Mesothelial cell of epicardium (in vitro differentiated cells): Measurements from ENCODE around the gene FLVCR2. TPM values are rescaled to one million over a fixed set of nuclear protein-coding genes. Genes with fewer than 3 reads are reported as not detected.

Experiments used
- DNase-seq, 2 experiments: peaks; one replicate each; pipeline ENCODE4 v3.0.0; 2021; ENCODE audit warnings: low spot score in 2 of 2; ENCODE audit not compliant: unreplicated experiment in 2 of 2
- H3K27ac Mint-ChIP-seq: 2 replicates; pipeline ENCODE4 v1.8.0; 2021; ENCODE audit warnings: mixed read lengths
- H3K27me3 Mint-ChIP-seq: 2 replicates; pipeline ENCODE4 v1.8.0; 2021; ENCODE audit warnings: low read depth, mixed read lengths
- H3K36me3 Mint-ChIP-seq: 2 replicates; pipeline ENCODE4 v1.8.0; 2021; ENCODE audit warnings: mixed read lengths
- H3K4me1 Mint-ChIP-seq: 2 replicates; pipeline ENCODE4 v1.8.0; 2021; ENCODE audit warnings: mixed read lengths
- H3K4me3 Mint-ChIP-seq: 2 replicates; pipeline ENCODE4 v1.8.0; 2021; ENCODE audit warnings: mild to moderate bottlenecking, moderate library complexity, mixed read lengths
- H3K9me3 Mint-ChIP-seq: 2 replicates; pipeline ENCODE4 v1.8.0; 2021; ENCODE audit warnings: mixed read lengths
- CTCF ChIP-seq: fragments of 200-600 bp; sonication (generic); IDR thresholded peaks from one replicate; pipeline ENCODE4 v1.5.0; 2021; ENCODE audit warnings: antibody characterized with exemption; ENCODE audit not compliant: unreplicated experiment
- total RNA-seq: library from RNA; stranded (reverse); gene quantifications from 3 replicates; pipeline ENCODE4 v1.2.1, GENCODE V29; 2021

Gene FLVCR2
- total RNA-seq, 1 donor from 2014 or later, result 3.0 TPM

DNA sequence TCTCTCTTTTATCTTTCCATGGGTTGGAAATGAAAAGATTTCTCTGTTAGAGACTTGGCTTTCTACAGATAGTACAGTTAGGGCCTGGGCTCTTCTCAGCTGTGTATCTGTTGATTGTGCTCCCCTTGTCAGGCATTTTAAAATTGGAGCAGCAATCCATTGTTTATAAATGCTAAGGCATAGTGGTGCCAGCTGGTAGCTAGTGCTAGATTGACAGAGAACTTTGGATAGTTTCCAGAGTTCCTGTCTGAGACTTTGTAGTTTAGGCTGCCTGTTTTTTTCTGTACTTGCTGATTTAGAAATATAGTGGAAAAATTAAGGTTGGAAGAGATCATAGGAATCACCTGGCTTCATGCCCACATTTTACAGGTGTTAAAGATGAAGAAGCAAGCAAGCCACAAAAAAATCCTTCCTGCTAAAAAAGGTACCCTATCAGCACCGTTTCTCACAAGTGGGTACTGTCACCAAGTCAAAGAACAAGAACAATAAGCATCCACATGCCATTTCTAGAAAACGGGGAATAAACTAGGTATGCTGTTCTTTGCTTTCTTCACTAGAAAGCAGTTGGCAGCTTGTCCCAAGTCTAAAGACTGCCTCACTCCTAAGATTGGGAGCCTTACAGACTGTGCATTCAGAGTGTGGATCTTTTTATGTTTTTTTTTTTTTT is 88.8 kb downstream of the FLVCR2 start:
- TF ChIP-seq CTCF, result no peak
- H3K27ac Mint-ChIP-seq, result no peak overlapping the region
- H3K27me3 Mint-ChIP-seq, result no peaks in the 10 kb centered on the region
- peaks cover 4% of the 10 kb centered on the region for H3K4me1 Mint-ChIP-seq
- H3K4me3 Mint-ChIP-seq, result no peak overlapping the region
- H3K9me3 Mint-ChIP-seq, result peaks cover 9% of the 10 kb centered on the region
- no peak for DNase-seq
- peaks cover 37% of the 10 kb centered on the region for H3K36me3 Mint-ChIP-seq

GRCh38 chr14:75672605-75673192 is 94.3 kb downstream of the FLVCR2 start:
- no peak overlapping the region for H3K4me3 Mint-ChIP-seq
- no peaks in the 10 kb centered on the region for H3K4me1 Mint-ChIP-seq
- peaks cover 16% of the 10 kb centered on the region for H3K9me3 Mint-ChIP-seq
- no peak overlapping the region for H3K27ac Mint-ChIP-seq
- no peak for TF ChIP-seq CTCF
- H3K36me3 Mint-ChIP-seq, result peaks cover 50% of the 10 kb centered on the region
- H3K27me3 Mint-ChIP-seq, result no peaks in the 10 kb centered on the region
- no peak for DNase-seq

DNA sequence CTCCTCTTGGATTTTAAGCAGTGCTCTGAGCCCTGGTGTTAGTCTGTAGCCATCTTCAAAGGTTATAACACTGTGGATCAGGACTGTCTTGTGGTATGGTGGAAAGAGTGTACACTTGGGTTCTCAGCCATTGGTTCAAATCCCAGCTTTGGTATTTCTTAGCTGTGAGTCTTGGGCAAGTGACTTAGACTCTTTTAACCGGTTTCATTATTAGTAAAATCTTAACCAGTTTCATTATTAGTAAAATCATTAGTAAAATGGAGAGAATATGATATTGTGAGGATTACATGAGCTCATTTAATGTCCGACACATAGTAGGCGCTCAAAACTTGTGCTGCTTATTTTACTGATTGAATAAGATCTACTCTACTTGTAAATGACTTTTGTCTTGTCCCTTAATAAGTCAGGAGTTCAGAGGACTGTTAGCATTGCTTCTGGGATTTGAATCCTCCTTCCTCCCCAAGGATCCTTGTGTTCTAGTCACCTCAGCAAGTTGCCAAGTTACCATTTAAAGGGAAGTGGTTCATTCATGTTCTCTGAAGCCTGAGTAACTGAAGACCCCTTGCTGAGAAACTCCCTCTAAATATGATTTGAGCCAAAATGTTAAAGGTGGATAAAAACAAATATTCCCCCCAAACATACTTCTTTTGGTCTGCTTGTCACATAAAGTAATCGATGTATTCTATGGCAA is 95.1 kb downstream of the FLVCR2 start:
- H3K4me1 Mint-ChIP-seq, result no peaks in the 10 kb centered on the region
- DNase-seq, result no peak
- H3K9me3 Mint-ChIP-seq, result peaks cover 16% of the 10 kb centered on the region
- H3K36me3 Mint-ChIP-seq, result peaks cover 51% of the 10 kb centered on the region
- H3K4me3 Mint-ChIP-seq, result no peak overlapping the region
- no peak for TF ChIP-seq CTCF
- no peak overlapping the region for H3K27ac Mint-ChIP-seq
- no peaks in the 10 kb centered on the region for H3K27me3 Mint-ChIP-seq

- H3K36me3 Mint-ChIP-seq, result peaks cover 36% of the 10 kb centered on the region
- no peaks in the 10 kb centered on the region for H3K27me3 Mint-ChIP-seq
- no peaks in the 10 kb centered on the region for H3K4me1 Mint-ChIP-seq
- no peak for DNase-seq
- H3K4me3 Mint-ChIP-seq, result no peak overlapping the region
- H3K27ac Mint-ChIP-seq, result no peak overlapping the region
- TF ChIP-seq CTCF, result no peak
- H3K9me3 Mint-ChIP-seq, result peaks cover 16% of the 10 kb centered on the region
Observed at GRCh38 chr14:75675265-75675960, 97.0 kb downstream of the FLVCR2 start.

DNA sequence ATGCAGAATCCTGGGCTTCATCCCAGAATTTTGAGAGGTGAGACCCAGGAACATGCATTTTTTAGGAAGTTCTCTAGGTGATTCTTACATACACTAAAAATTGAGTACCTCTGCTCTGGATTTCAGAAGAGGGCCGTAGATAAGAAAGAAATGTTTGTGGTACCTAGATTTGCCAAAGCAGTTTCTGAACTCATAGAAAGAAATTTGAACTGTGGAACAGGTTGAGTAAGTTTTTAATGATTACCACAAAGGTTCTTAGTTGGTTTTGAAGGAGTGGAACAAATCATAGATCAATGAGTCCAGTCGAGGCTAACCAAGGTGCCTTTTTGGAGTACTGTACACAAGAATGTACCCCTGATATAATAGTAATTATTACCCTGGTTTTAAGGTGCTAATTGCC is 107.5 kb downstream of the FLVCR2 start:
- H3K36me3 Mint-ChIP-seq, result peaks cover 35% of the 10 kb centered on the region
- H3K9me3 Mint-ChIP-seq, result no peaks in the 10 kb centered on the region
- H3K27me3 Mint-ChIP-seq, result no peaks in the 10 kb centered on the region
- H3K4me1 Mint-ChIP-seq, result no peaks in the 10 kb centered on the region
- no peak overlapping the region for H3K4me3 Mint-ChIP-seq
- DNase-seq, result no peak
- no peak for TF ChIP-seq CTCF
- no peak overlapping the region for H3K27ac Mint-ChIP-seq
